Testis (tissue), 2 donors: Measurements from ENCODE around the gene TRIM69.

ENCODE experiments used
- POLR2A ChIP-seq: fragments of 450-650 bp; IDR thresholded peaks from one replicate; pipeline ENCODE4 v1.6.1; 2017; ENCODE audit warnings: antibody characterized with exemption, mild to moderate bottlenecking, moderate library complexity
- TF ChIP-seq, protein P1 (sequence below), 3 experiments: fragments of 450-650 bp in 2 of 3; fragments of 200-600 bp in 1 of 3; sonication (generic) in 1 of 3; IDR thresholded peaks; one replicate each; pipeline ENCODE4 v1.5.1; 2016 to 2019; ENCODE audit warnings: antibody characterized with exemption in 3 of 3, mild to moderate bottlenecking in 2 of 3, moderate library complexity in 1 of 3

DNA sequence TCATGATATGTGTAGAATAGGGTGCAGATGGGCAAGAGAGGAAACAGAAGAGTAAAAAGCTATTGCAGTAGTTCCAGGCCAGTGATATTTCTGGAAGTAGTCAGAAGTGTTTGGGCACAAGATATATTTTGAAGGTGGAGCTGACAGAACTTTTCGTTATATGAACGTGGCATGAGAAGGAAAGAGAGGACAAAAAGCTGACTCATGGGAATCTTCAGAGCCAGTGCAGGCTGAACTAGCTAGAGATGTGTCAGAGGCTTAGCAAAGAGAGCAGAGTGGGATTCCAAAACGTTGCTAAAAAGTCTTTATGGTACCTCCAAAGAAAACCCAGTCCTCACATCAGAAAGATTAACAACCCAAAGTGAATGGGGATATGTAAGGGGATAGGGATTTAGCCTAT is 28.7 kb downstream of the TRIM69 start:
- TF ChIP-seq, protein P1, sequence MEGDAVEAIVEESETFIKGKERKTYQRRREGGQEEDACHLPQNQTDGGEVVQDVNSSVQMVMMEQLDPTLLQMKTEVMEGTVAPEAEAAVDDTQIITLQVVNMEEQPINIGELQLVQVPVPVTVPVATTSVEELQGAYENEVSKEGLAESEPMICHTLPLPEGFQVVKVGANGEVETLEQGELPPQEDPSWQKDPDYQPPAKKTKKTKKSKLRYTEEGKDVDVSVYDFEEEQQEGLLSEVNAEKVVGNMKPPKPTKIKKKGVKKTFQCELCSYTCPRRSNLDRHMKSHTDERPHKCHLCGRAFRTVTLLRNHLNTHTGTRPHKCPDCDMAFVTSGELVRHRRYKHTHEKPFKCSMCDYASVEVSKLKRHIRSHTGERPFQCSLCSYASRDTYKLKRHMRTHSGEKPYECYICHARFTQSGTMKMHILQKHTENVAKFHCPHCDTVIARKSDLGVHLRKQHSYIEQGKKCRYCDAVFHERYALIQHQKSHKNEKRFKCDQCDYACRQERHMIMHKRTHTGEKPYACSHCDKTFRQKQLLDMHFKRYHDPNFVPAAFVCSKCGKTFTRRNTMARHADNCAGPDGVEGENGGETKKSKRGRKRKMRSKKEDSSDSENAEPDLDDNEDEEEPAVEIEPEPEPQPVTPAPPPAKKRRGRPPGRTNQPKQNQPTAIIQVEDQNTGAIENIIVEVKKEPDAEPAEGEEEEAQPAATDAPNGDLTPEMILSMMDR (IDR thresholded peaks at IDR 0.05): no peak
- no peak for TF ChIP-seq POLR2A
